H4 (cell line): Measurements from ENCODE around the gene WDR5. TPM values are rescaled to one million over a fixed set of nuclear protein-coding genes. Genes with fewer than 3 reads are reported as not detected.

Experiments
- DNase-seq: peaks from one replicate; pipeline ENCODE4 v3.0.0-alpha.2; 2015; ENCODE audit warnings: low spot score
- total RNA-seq: library from RNA; depleted of rRNA; stranded (reverse); fragments of >200 nt; shearing (Covaris generic); gene quantifications from 2 replicates; pipeline ENCODE4 v1.2.3, GENCODE V29; 2014

WDR5 gene
- total RNA-seq, 1 experiment from 2014 or later, result 30.7 TPM

- DNase-seq, result no peak
Measured at GRCh38 chr9:134158242-134158641, 22.4 kb downstream of the WDR5 start.

GRCh38 chr9:134158753-134159392 lies 23.0 kb downstream of the WDR5 start:
- DNase-seq, result no peak

GRCh38 chr9:134159566-134160245 lies 23.8 kb downstream of the WDR5 start:
- DNase-seq, result no peak

GRCh38 chr9:134161647-134162046 lies 25.8 kb downstream of the WDR5 start:
- no peak for DNase-seq

GRCh38 chr9:134162212-134162775 lies 26.4 kb downstream of the WDR5 start:
- DNase-seq, result no peak

GRCh38 chr9:134162926-134163370 lies 27.1 kb downstream of the WDR5 start:
- no peak for DNase-seq

GRCh38 chr9:134163371-134164196 lies 27.7 kb downstream of the WDR5 start:
- no peak for DNase-seq

GRCh38 chr9:134164879-134165278 lies 29.0 kb downstream of the WDR5 start:
- DNase-seq, result no peak

- no peak for DNase-seq
Measured at GRCh38 chr9:134165357-134166315, 29.8 kb downstream of the WDR5 start.

GRCh38 chr9:134166374-134166773 lies 30.5 kb downstream of the WDR5 start:
- no peak for DNase-seq

- no peak for DNase-seq
Measured at GRCh38 chr9:134167530-134167931, 31.6 kb downstream of the WDR5 start.

GRCh38 chr9:134168757-134169550 lies 33.1 kb downstream of the WDR5 start:
- no peak for DNase-seq

GRCh38 chr9:134169724-134170401 lies 34.0 kb downstream of the WDR5 start:
- no peak for DNase-seq

GRCh38 chr9:134170532-134171315 lies 34.8 kb downstream of the WDR5 start:
- no peak for DNase-seq

- DNase-seq, result peak; percentile 89
Measured at GRCh38 chr9:134171316-134172197, 35.7 kb downstream of the WDR5 start.

- no peak for DNase-seq
Measured at GRCh38 chr9:134172198-134173126, 36.6 kb downstream of the WDR5 start.
